ENCODE measurements around the gene ZBTB7C. TPM values are rescaled to one million over a fixed set of nuclear protein-coding genes. Genes with fewer than 3 reads are reported as not detected.

ZBTB7C gene
- total and polyA plus RNA-seq, 2 of the 8 experiments (the other 6 are each of a cell fraction or from before 2014, with no cell fraction given), result 0.15 to 0.45 TPM

- no peaks in the 10 kb centered on the region for H4K20me1 ChIP-seq (replicated peaks in 1 of 2; ENCODE audit: control insufficient read depth in 1 of 2, insufficient read depth in 2 of 2, low read length in 2 of 2)
- no peak overlapping the region for H3K27ac ChIP-seq (ENCODE audit: low read depth, low read length)
- H3K14ac ChIP-seq (ENCODE audit: insufficient read length), result no peak overlapping the region
- peak overlapping the region; percentile 83 for H3K18ac ChIP-seq (ENCODE audit: extremely low read depth, low read length)
- H3K36me3 ChIP-seq (ENCODE audit: control insufficient read depth in 2 of 4, insufficient read depth in 4 of 4, low read length in 3 of 4), result no peaks in the 10 kb centered on the region
- POLR2A ChIA-PET (ENCODE audit: partially characterized antibody), result interaction anchor here (0.8 kb wide), 1 partner anchor 25 kb away, joined by 3 read pairs; no protein-coding TSS in a partner anchor
- H2BK5ac ChIP-seq (ENCODE audit: low read depth, low read length), result peak overlapping the region; percentile 30; the same call in 1 of the 2 replicates
- H3K9ac ChIP-seq (replicated peaks in 1 of 4; ENCODE audit: extremely low read depth in 1 of 4, low read depth in 3 of 4, low read length in 3 of 4), result no peak overlapping the region
- no peak overlapping the region for H3K4me2 ChIP-seq (ENCODE audit: insufficient read depth in 1 of 2, low read depth in 2 of 2, low read length in 2 of 2)
- no peak overlapping the region for H3K4me3 ChIP-seq (ENCODE audit: extremely low read depth in 1 of 4, insufficient read depth in 2 of 4, low read depth in 3 of 4, low read length in 4 of 4)
- no peaks in the 10 kb centered on the region for H3K9me3 ChIP-seq (ENCODE audit: insufficient read depth in 2 of 2, low read depth in 1 of 2, low read length in 1 of 2)
- H3K56ac ChIP-seq (replicated peaks; ENCODE audit: insufficient read length, low read depth, low read length), result no peak overlapping the region
- H3K4me1 ChIP-seq (replicated peaks in 1 of 4; ENCODE audit: control insufficient read depth in 3 of 4, insufficient read depth in 4 of 4, low read length in 3 of 4), result peaks cover 0 to 6% (median 1%) of the 10 kb centered on the region in 4 experiments; a peak in 3 of 7 replicates
- peak overlapping the region; percentile 39; the same call in 1 of the 2 replicates for H2BK12ac ChIP-seq (ENCODE audit: low read depth, low read length)
- FAIRE-seq (no peak), DNase-seq (ENCODE audit: low read depth in 1 of 2, low spot score in 2 of 2) (no peak)
- H4K91ac ChIP-seq (replicated peaks; ENCODE audit: insufficient read length, low read length), result no peak overlapping the region
- H3K4ac ChIP-seq (replicated peaks; ENCODE audit: insufficient read length, low read depth, low read length), result no peak overlapping the region
- H3K23me2 ChIP-seq (ENCODE audit: low read depth, low read length), result no peaks in the 10 kb centered on the region
- WGBS, 2 experiments (ENCODE audit: extremely low coverage in 1 of 2, insufficient coverage in 1 of 2, insufficient read length in 1 of 2, insufficient replicate concordance in 2 of 2, low coverage in 1 of 2, low lambda C conversion rate in 2 of 2, missing lambda C conversion rate in 1 of 2), result 82% methylated on average over 16 of the region's 18 CpGs; no CpG with 5 or more reads in 1 of the 2 experiments
- H2BK20ac ChIP-seq (ENCODE audit: low read length), result peak overlapping the region; percentile 21; the same call in 1 of the 2 replicates
- no peak overlapping the region for H3K23ac ChIP-seq (ENCODE audit: insufficient read length)
- H4K5ac ChIP-seq (ENCODE audit: insufficient read length, low read depth, low read length), result no peak overlapping the region
- H2AK5ac ChIP-seq (ENCODE audit: low read depth, low read length), result no peak overlapping the region
- no peak overlapping the region for H2AFZ ChIP-seq (ENCODE audit: low read length)
- TF ChIP-seq SIX5 (IDR thresholded peaks at IDR 0.05; ENCODE audit: low read depth, low read length) (no peak), CTBP2 (IDR thresholded peaks at IDR 0.05; ENCODE audit: borderline replicate concordance, insufficient read depth, insufficient read length, low read length) (no peak), BCL11A (IDR thresholded peaks at IDR 0.05; ENCODE audit: low read depth in 2 of 2, low read length in 2 of 2) (no peak), FOSL1 (IDR thresholded peaks at IDR 0.05; ENCODE audit: insufficient read depth, low read depth, low read length) (no peak), CREB1 (IDR thresholded peaks at IDR 0.05) (no peak), CHD2 (IDR thresholded peaks at IDR 0.05; ENCODE audit: low read length) (no peak), MAFK (IDR thresholded peaks at IDR 0.05; ENCODE audit: low read depth, low read length) (no peak), RFX5 (IDR thresholded peaks at IDR 0.05; ENCODE audit: borderline replicate concordance, low read depth, low read length) (no peak), ZNF274 (IDR thresholded peaks at IDR 0.05; ENCODE audit: borderline replicate concordance, extremely low read depth, low read length) (no peak), TAF1 (IDR thresholded peaks at IDR 0.05; ENCODE audit: low read depth, low read length) (no peak), RBBP5 (IDR thresholded peaks at IDR 0.05; ENCODE audit: borderline replicate concordance, low read depth, low read length) (no peak)
- TF ChIP-seq, protein P1, sequence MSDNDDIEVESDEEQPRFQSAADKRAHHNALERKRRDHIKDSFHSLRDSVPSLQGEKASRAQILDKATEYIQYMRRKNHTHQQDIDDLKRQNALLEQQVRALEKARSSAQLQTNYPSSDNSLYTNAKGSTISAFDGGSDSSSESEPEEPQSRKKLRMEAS (IDR thresholded peaks at IDR 0.05), result no peak
- no peak overlapping the region for H2BK120ac ChIP-seq (replicated peaks; ENCODE audit: low read depth, low read length)
- H3K27me3 ChIP-seq (replicated peaks in 1 of 4; ENCODE audit: control insufficient read depth in 3 of 4, extremely low read depth in 1 of 4, insufficient read depth in 3 of 4, low read length in 3 of 4), result no peaks in the 10 kb centered on the region; a peak in 1 of 7 replicates
- H3K79me2 ChIP-seq (ENCODE audit: control insufficient read depth in 1 of 2, insufficient read depth in 2 of 2, low read length in 2 of 2), result no peaks in the 10 kb centered on the region
- 0 out of 2 replicates have a peak overlapping the region, but pooled peaks have one; percentile 60 for H4K8ac ChIP-seq (ENCODE audit: extremely low read depth, insufficient read depth, low read length)
- no peaks in the 10 kb centered on the region for H3K79me1 ChIP-seq (ENCODE audit: low read depth, low read length)
- H2BK15ac ChIP-seq (ENCODE audit: low read length), result no peak overlapping the region
- CTCF ChIA-PET (ENCODE audit: partially characterized antibody), result no interaction called here
Observed at GRCh38 chr18:48072428-48073204, 336.6 kb downstream of the ZBTB7C start.
